Activated CD8-positive, alpha-beta memory T cell treated with anti-CD3 and anti-CD28 coated beads for 36 hours (primary cell): ENCODE data around the gene RAB11FIP4. TPM values are rescaled to one million over a fixed set of nuclear protein-coding genes. Genes with fewer than 3 reads are reported as not detected.

Experiments used
- CTCF ChIA-PET: fragments of 350-600 bp; sonication (Branson Sonifier 250); formaldehyde crosslinking; loops from one replicate; lab custom pipeline; 2021; ENCODE audit warnings: antibody characterized with exemption; lab: Charles Lee
- POLR2A ChIA-PET: fragments of 350-600 bp; sonication (Branson Sonifier 250); formaldehyde crosslinking; loops from one replicate; lab custom pipeline; 2021; ENCODE audit warnings: antibody characterized with exemption; lab: Charles Lee
- total RNA-seq, 2 experiments: library from RNA; stranded (reverse); gene quantifications; one replicate each; pipeline ENCODE4 v1.2.3, GENCODE V29; 2021

The RAB11FIP4 gene
- total RNA-seq, 2 experiments from 2014 or later: 14.8 to 17.8 TPM

DNA sequence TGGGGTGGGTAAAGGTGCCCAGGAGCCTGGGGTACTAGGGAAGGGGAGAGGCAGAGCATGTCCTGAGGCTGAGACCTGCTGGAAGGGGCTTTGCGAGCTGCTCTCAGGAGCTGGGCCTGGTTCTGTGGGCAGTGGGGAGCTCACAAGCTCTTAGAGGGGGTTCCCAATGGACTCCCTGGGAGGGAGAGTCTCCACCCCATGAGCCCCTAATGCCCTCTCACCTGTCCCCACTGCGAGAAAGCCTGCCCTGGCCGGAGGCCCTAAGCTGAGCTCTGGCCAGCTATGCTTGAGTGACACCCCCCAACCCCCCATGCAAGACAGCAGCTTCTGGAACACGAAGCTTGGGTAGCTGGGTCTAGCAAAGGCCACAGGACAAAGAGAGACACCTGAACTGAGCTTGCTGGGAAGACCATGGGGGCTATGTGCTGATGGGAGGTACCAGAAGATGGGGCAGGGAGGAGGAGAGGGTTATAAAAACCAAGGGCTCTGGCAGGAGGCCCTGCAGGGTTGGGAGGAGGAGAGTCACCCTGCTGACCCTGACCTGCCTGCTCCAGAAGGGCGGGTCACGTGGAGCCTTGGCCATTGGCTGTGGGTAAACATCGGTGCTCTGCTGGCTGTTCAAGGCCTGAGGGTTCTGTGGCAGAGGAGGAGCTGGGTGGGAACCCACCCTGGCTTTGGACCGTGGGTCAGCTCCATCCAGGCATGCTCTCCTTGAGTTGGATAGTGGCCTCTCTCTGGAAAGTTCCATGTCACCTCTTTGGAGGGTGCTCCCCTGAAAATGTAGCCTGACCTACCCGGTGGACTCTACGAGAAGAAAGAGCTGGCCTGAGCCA, 106.7 kb downstream of the RAB11FIP4 start:
- ChIA-PET CTCF (interaction anchor here (0.8 to 2.3 kb wide), 5 partner anchors 10 to 673 kb away, joined by 3 to 6 read pairs (median 3); partner anchors contain the start of gene CRLF3), POLR2A (interaction anchor here (1.3 to 1.8 kb wide), 2 partner anchors 11 kb away, joined by 3 to 18 read pairs; no protein-coding TSS in a partner anchor)

DNA sequence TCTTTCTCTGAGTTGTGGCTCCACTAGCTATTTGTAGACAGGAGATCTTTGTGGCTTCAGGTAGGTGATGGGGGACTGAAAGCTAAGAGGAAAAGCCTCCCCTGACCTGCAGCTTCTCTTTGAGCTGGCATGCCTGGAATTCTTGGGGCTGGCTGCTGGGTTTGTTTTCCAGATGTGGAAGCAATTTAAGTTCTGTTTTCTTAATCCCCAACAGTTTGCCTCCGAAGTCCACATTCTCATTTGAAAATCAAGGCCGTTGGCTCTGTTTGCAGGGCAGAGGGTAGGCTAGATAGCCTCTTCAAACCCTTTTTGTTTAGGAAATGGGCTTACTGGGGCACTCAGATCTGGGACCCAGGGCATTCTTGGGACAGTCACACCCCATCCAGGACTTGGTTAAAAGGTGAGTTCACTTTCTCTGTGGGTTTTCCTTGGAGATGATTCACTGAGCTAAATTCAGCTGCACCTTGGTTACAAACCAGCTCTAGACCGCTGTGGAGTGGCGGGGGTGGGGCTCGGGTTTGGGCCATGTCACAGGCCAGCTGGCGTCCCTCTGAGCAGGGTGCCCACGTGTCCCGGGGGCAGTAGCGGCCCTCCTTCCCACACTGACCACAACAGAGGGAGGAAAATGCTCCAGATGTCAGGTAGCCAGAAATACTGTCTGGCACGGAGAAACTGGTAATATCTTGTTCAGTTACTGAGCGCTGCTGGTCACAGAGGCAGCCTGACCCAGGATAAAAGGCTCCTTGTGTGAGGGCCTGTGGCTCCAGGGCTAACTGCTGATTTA, 108.5 kb downstream of the RAB11FIP4 start:
- POLR2A ChIA-PET: interaction anchor here (0.5 kb wide), 1 partner anchor 9 kb away, joined by 3 read pairs; no protein-coding TSS in a partner anchor
- CTCF ChIA-PET: interaction anchor here (2.2 to 2.3 kb wide), 2 partner anchors 8 to 10 kb away, joined by 6 read pairs; no protein-coding TSS in a partner anchor

DNA sequence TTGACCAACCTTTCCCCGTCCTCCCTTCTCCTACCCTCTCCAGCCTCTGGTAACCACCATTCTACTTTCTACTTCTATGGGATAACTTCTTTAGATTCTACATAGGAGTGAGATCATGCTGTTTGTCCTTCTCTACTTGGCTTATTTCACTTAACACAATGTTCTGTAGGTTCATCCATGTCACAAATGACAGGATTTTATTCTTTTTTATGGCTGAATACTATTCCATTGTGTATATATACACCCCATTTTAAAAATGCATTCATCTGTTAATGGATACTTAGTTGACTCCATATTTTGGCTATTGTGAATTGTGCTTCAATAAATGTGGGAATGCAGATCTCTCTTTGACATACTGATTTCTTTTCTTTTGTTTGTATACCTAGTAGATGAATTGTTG, 115.0 kb downstream of the RAB11FIP4 start:
- ChIA-PET CTCF (no interaction called here), POLR2A (interaction anchor here (1.1 kb wide), 1 partner anchor 12 kb away, joined by 7 read pairs; no protein-coding TSS in a partner anchor)

DNA sequence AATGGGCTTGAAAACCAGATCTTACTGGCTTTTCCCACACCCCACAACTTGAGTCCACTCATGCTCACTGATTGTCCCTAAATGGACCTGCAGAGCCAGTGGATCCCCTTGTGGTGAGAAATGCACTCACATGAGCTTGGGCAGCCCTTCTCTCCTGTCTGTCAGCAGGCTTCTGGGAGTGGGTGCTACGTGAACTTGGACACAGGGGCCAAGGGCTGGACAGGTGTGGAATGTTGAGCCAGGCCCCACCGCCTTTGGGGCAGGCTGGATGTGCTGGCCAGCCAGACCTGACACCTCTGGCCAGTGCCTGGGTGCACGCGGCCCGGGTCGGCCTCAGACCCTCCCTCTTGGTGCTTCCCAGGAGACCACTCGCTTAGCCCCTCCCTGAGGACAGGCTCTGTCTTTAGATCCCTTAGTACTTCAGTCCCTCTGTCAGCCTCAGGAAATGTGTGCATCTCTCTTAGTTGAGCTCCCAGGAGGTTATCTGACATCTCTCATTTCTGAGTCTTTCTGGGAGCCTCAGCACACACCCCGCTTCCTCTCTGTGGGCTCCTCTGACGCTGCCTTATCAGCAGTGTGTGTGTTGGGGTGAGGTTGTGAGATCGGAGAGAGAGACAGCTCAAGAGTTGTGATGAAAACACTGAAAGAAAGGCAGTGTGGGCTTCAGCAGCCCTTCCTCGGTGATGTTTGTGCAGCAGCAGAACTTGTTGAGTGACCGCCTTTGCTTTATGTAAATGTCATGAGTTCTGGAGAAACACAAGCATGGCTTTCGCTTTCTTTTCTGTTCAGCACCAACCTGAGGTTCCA, 117.0 kb downstream of the RAB11FIP4 start:
- POLR2A ChIA-PET: interaction anchor here (0.6 to 3.9 kb wide), 8 partner anchors 9 to 190 kb away, joined by 3 to 44 read pairs (median 3); no protein-coding TSS in a partner anchor
- CTCF ChIA-PET: interaction anchor here (0.6 to 3.7 kb wide), 9 partner anchors 9 to 79 kb away, joined by 3 to 18 read pairs (median 5); no protein-coding TSS in a partner anchor

DNA sequence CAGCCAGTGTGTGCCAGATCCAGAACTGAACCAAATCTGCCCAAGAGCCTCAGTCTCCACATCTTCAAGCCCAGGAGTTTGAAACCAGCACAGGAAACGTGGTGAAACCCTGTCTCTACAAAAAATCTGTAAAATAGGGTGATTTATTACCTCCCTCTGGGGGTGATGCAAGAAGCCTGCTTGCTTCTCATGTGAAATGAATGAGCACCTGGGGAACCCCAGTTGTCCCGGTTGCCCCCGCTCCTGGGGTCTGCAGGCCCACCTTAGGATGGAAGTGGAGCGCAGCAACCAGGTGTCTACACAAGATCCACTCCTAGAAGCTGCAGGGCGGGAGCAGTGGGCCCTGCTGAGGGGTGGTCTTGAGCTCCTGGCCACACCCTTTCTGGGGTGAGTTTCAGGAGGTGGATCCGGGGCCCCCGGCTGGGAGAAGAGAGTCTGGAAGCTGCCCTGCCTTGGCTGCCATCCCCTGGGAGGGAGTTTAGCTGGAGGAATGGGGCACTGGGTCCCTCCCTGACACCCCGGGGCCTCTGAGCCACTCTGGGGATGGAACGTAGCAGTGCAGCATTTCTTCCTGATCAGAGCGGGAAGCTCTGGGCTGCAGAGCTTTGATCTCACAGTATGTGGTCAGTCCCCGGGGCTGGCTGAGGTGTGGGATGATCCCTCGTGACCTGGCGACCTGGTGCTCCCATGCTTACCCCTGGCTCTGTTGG, 117.8 kb downstream of the RAB11FIP4 start:
- ChIA-PET POLR2A (interaction anchor here (0.5 to 3.9 kb wide), 7 partner anchors 11 to 312 kb away, joined by 3 to 44 read pairs (median 4); no protein-coding TSS in a partner anchor), CTCF (interaction anchor here (0.9 to 3.7 kb wide), 15 partner anchors 8 to 72 kb away, joined by 3 to 18 read pairs (median 6); no protein-coding TSS in a partner anchor)

DNA sequence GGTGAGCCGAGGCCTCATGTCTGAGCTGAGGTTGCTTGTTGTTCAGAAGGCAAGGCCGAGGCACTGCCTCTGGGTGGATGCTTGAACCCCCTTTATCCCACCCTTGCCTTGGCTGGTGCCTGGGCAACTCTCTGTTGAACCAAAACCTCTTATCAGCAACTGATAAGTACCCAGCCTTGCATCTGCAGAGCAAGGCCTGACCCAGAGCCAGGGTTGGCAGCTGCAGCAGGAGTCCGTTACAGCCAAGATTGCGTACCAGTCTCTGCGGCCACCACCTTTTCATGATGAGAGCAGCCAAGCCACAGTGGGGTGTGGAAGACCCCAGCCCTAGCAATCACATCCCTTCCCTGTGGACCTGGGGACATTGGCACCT, 118.3 kb downstream of the RAB11FIP4 start:
- POLR2A ChIA-PET: interaction anchor here (0.5 to 3.9 kb wide), 4 partner anchors 11 to 313 kb away, joined by 4 to 44 read pairs (median 28); no protein-coding TSS in a partner anchor
- CTCF ChIA-PET: interaction anchor here (0.9 to 3.7 kb wide), 10 partner anchors 8 to 72 kb away, joined by 3 to 18 read pairs (median 7); no protein-coding TSS in a partner anchor

DNA sequence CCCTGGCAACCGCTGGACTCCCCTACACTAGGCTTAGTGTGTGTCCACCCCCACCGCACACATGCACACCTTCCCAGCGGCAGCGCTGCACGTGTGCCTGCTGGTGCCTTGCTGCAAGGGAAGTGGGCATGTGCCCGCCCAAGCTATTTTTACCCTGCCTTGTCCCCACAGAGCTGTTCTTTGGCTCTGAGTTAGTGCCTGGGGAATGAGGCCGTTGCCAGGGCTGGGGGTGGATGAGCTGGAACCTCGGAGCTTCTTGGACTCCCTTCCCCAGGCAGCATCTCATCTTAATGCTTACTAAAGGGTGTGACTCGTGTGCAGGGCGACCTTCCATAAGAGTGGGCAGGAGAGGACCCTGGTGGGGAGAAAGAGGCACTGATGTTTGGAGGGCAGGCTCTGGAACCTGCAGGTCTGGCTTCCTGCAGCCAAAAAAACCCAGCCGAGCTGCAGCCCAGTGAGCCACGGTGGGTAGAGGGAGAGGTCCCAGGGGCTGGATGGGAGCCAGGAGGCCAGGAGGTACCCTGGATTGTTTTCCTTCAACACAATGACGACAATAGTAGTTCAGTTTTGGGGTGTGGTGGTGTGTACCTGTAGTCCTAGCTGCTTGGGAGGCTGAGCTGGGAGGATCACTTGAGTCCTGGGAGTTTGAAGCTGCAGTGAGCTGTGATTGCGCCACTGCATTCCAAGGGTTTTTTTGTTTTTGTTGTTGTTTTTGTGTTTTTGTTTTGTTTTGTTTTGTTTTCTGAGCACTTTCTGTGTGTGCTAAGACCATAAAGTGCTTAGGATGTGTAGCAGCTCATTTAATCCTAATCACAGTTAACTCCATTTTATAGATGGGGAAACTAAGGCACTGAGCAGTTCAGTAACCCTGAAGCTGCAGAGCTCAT, 119.1 kb downstream of the RAB11FIP4 start:
- ChIA-PET POLR2A (interaction anchor here (0.5 to 3.9 kb wide), 4 partner anchors 12 to 314 kb away, joined by 4 to 44 read pairs (median 28); no protein-coding TSS in a partner anchor), CTCF (interaction anchor here (1.2 to 3.7 kb wide), 9 partner anchors 11 to 73 kb away, joined by 3 to 18 read pairs (median 8); no protein-coding TSS in a partner anchor)

DNA sequence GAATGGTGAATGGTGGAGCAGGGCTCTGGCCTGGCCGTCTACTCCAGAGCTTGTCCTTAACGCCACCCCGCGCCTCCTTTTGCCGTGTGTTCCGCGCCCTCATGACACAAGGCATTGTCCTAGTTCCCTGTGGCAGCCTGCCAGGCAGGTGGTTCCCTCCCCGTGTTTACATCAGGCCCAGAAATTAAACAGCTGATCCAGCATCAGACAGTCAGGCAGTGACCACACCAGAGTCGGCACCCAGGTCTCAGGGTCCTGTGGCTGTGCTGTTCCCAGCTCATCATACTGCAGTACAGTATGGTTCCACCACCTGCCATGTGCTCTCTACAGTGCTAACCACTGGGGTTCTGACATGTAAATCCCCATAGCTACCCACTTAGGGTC, 119.7 kb downstream of the RAB11FIP4 start:
- ChIA-PET POLR2A (interaction anchor here (3.8 to 3.9 kb wide), 2 partner anchors 18 to 24 kb away, joined by 38 to 44 read pairs; no protein-coding TSS in a partner anchor), CTCF (interaction anchor here (1.7 to 3.7 kb wide), 4 partner anchors 11 to 74 kb away, joined by 5 to 18 read pairs (median 13); no protein-coding TSS in a partner anchor)

DNA sequence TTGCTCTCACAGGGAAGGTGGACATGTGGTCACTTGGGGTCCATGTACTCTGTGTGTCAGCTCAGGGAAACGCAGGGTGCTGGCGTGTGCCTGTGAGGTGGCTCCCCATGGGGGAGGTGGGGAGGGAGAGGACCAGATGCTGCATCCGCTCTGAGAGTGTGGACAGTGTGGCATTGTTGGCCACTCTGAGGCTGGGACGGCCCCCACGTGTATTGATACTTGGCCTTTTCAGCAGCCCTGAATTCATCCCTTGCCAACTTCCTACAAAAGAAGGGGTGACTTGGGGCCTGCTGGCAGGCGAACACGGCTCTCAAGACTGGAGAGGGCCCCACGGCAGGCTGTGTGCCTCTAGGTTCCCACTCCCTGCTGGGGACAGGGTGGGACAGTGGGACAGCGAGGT, 120.1 kb downstream of the RAB11FIP4 start:
- POLR2A ChIA-PET: interaction anchor here (3.8 to 3.9 kb wide), 2 partner anchors 18 to 24 kb away, joined by 38 to 44 read pairs; no protein-coding TSS in a partner anchor
- CTCF ChIA-PET: interaction anchor here (1.7 to 3.7 kb wide), 4 partner anchors 10 to 74 kb away, joined by 5 to 18 read pairs (median 13); no protein-coding TSS in a partner anchor

DNA sequence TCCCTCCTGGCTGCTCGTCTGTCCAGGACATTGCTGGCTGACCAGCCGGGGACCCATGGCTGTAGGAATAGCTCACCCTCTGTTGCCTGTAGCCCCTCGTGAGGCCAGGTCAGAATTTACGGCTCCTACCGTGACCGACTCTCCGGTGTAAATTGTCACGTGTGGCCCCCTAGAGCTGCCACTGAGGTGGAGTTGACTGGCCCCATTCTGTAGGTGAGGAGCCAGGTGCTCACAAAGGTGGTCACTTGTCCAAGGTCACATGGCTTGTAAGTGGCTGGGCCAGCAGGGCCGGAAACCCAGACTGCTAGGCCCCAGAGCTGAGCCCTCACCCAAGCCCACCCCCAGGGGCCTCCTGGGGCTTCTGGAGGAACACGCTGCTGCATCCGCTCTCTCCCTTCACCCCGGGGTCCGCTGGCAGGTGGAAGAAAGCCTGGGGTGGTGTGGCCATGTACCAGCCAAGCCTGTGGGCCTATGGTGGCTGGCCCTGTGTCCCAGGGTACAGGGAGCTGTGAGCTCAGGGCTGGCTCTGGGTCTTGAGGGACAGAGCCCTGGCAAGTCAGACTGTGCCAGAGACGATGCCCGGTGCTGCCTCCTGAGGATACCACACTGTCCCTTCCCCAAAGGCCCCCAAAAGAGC, 120.7 kb downstream of the RAB11FIP4 start:
- ChIA-PET CTCF (interaction anchor here (1.0 to 1.7 kb wide), 2 partner anchors 13 to 24 kb away, joined by 4 to 5 read pairs; no protein-coding TSS in a partner anchor), POLR2A (no interaction called here)

DNA sequence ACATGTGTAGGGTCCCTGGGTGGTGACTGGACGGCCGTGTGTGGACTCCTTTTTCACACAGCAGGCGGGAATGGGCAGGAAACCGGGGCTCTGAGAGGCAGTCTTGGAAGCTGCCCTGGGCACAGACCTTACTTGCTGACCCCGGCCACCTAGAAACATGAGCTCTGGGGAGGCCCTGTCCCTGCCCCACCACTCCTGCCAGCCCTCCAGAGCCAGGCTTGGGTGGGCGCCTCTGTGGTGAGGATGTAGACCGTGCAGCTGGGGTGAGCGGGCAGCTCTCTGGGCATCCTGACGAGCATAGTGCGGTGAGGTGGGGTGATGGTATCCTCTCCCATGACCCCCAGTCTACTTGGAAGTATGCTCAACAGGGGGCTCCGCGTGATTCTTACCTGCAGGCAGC, 121.3 kb downstream of the RAB11FIP4 start:
- CTCF ChIA-PET: interaction anchor here (1.0 kb wide), 1 partner anchor 12 kb away, joined by 4 read pairs; no protein-coding TSS in a partner anchor

DNA sequence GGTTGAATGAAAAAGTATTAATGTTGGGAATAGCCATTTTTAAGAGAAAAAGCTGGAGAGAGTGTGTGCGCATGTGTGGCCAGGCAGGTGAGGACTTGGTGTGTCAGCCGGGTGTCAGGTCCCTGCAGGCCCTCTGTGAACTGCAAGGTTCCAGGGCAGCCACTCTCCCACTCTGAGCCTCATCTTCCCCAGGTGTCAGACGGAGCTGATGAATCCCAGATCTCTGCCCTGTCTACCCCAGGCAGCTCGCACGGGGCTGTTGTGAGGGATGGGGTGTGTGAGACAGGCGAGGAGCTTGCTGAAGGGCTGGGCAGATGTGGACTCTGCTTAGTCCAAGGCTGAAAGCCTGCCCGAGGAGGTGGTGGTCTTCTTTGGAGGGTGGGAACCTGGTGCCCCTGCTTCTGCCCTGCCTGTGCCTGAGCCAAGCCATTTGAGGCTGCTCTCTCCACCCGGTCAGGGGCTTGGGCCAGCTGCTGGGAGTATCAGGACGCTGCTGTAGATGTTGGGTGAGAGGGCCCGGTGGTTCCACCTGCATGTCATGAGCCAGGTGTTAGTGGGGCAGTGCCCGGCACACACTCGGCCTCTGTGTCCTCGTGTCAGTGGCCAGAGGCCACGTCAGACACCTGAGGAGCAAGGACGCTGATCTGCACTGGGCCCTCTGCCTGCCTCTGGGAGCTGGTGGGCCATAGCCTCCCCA, 122.4 kb downstream of the RAB11FIP4 start:
- CTCF ChIA-PET: interaction anchor here (1.3 kb wide), 1 partner anchor 10 kb away, joined by 4 read pairs; no protein-coding TSS in a partner anchor
- POLR2A ChIA-PET: no interaction called here

More for the DNA sequence above, 121.3 kb downstream of the RAB11FIP4 start:
- POLR2A ChIA-PET: no interaction called here

DNA sequence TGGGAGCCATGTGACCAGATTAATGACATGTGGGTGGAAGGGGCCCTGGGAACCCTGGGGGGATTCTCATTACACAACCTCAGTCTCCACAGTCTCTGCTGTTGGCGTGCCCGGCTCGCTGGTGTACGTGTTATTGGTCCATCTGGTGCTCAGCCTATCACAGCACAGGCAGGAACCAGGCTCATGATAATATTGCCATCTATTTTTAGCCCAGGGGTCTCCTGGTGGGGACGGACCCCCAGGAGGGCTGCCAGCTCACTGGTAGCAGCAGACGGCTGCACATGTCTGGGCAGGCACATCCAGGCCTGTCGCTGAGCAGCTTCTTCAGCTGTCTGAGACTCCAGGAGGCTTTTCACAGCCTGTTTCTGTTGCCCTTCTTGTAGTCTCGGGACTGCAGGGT, 123.8 kb downstream of the RAB11FIP4 start:
- CTCF ChIA-PET: interaction anchor here (1.3 kb wide), 1 partner anchor 9 kb away, joined by 4 read pairs; no protein-coding TSS in a partner anchor
- POLR2A ChIA-PET: no interaction called here

DNA sequence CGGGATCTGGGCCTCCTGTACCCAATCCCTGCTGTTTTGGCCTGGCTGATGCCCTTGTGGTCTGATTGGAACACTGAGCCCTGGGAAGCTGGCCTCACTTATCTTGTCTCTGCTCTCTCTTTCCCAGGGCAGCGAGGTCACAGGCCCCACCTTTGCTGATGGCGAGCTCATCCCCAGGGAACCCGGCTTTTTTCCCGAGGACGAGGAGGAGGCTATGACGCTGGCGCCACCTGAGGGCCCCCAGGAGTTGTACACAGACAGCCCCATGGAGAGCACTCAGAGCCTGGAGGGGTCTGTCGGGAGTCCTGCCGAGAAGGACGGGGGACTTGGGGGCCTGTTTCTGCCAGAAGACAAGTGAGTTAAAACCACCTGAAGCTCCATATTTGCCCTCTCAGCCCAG, 126.0 kb downstream of the RAB11FIP4 start:
- POLR2A ChIA-PET: no interaction called here

DNA sequence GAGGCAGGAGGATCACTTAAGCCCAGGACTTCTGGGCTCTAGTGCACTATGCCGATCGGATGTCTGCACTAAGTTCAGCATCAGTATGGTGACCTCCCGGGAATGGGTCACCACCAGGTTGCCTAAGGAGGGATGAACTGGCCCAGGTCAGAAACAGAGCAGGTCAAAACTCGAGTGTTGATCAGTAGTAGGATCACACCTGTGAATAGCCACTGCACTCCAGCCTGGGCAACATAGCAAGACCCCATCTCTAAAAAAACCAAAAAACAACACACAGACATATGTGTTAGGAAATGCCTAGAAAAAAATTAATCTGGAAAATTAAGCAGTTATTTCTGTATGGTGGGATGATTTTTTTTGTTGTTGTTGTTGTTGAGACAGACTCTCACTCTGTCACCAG, 127.0 kb downstream of the RAB11FIP4 start:
- ChIA-PET CTCF (interaction anchor here (1.0 to 1.5 kb wide), 3 partner anchors 66 to 84 kb away, joined by 3 to 8 read pairs (median 4); no protein-coding TSS in a partner anchor), POLR2A (no interaction called here)

More for the DNA sequence above, 126.0 kb downstream of the RAB11FIP4 start:
- CTCF ChIA-PET: interaction anchor here (0.9 to 1.6 kb wide), 6 partner anchors 9 to 83 kb away, joined by 3 to 8 read pairs (median 4); no protein-coding TSS in a partner anchor
